Endothelial cell of umbilical vein (primary cell): ENCODE results near the gene XYLB. TPM values are rescaled to one million over a fixed set of nuclear protein-coding genes. Genes with fewer than 3 reads are reported as not detected.

Experiments
- BruUV-seq: library from RNA; stranded (reverse); fragments of 400-500 nt; replicated peaks from 2 replicates; lab custom pipeline; 2021; lab: Mats Ljungman, UMichigan
- CTCF ChIA-PET: fragments of 300-600, 350-600 bp; sonication (Branson Sonifier 250); formaldehyde crosslinking; loops from one replicate; lab custom pipeline; 2021; ENCODE audit warnings: antibody characterized with exemption, inconsistent platforms; lab: Charles Lee
- POLR2A ChIA-PET: fragments of 300-600, 350-600 bp; sonication (Branson Sonifier 250); formaldehyde crosslinking; loops from one replicate; lab custom pipeline; 2021; ENCODE audit warnings: antibody characterized with exemption, inconsistent platforms; lab: Charles Lee
- DNase-seq: peaks from one replicate; pipeline ENCODE4 v3.0.0-alpha.2; 2011; ENCODE audit warnings: low read depth, low spot score
- FAIRE-seq: peaks from 2 replicates; lab custom pipeline; 2011; peaks lifted over from hg19 to GRCh38; lab: Jason Lieb, UNC
- H2AFZ ChIP-seq: 2 replicates; pipeline ENCODE4 v1.6.0; 2012; ENCODE audit warnings: low read depth, low read length, control low read depth, inconsistent platforms
- H3K27ac ChIP-seq: 2 replicates; pipeline ENCODE4 v1.5.1; 2011; ENCODE audit warnings: low read depth, mild to moderate bottlenecking, control low read depth, low read length, moderate library complexity; ENCODE audit not compliant: insufficient read depth
- H3K27me3 ChIP-seq, 2 experiments: 2 replicates each; pipeline versions ENCODE4 v1.6.0 to v1.6.1; 2011; ENCODE audit warnings: low read length in 2 of 2, mixed read lengths in 1 of 2; ENCODE audit not compliant: control insufficient read depth in 2 of 2, insufficient read depth in 2 of 2
- H3K36me3 ChIP-seq, 2 experiments: 2 replicates in 1 of 2; 3 replicates in 1 of 2; pipeline ENCODE4 v1.5.1; 2011; ENCODE audit warnings: low read length in 2 of 2, mild to moderate bottlenecking in 1 of 2, moderate library complexity in 1 of 2; ENCODE audit not compliant: control insufficient read depth in 2 of 2, insufficient read depth in 2 of 2; ENCODE audit errors: extremely low read depth in 1 of 2
- H3K4me1 ChIP-seq: 3 replicates; pipeline ENCODE4 v1.5.1; 2011; ENCODE audit warnings: mild to moderate bottlenecking, low read length; ENCODE audit not compliant: control insufficient read depth, insufficient read depth; ENCODE audit errors: extremely low read depth
- H3K4me2 ChIP-seq: 2 replicates; pipeline ENCODE4 v1.6.1; 2011; ENCODE audit warnings: low read length, control low read depth, mixed read lengths; ENCODE audit not compliant: insufficient read depth
- H3K4me3 ChIP-seq, 3 experiments: fragments of 200-600 bp in 1 of 3; sonication (generic), shearing (Covaris generic) in 1 of 3; replicated peaks in 1 of 3; 2 replicates each; pipeline ENCODE4 v1.5.1; 2011 to 2016; ENCODE audit warnings: control low read depth in 3 of 3, low read length in 3 of 3, mild to moderate bottlenecking in 2 of 3, inconsistent platforms in 1 of 3, low read depth in 1 of 3, moderate library complexity in 1 of 3; ENCODE audit not compliant: insufficient read depth in 1 of 3
- H3K79me2 ChIP-seq: 2 replicates; pipeline ENCODE4 v1.6.0; 2012; ENCODE audit warnings: low read length, inconsistent platforms; ENCODE audit not compliant: control insufficient read depth, insufficient read depth
- H3K9ac ChIP-seq: replicated peaks from 2 replicates; pipeline ENCODE3; 2011; ENCODE audit warnings: low read length, control low read depth; ENCODE audit not compliant: insufficient read depth; ENCODE audit errors: extremely low read depth
- H3K9me1 ChIP-seq: replicated peaks from 3 replicates; pipeline ENCODE4 v1.6.0; 2011; ENCODE audit warnings: mild to moderate bottlenecking, low read length; ENCODE audit not compliant: control insufficient read depth, insufficient read depth; ENCODE audit errors: extremely low read depth
- H3K9me3 ChIP-seq: replicated peaks from 2 replicates; pipeline ENCODE4 v1.5.1; 2012; ENCODE audit warnings: low read length, inconsistent platforms; ENCODE audit not compliant: control insufficient read depth, insufficient read depth
- H4K20me1 ChIP-seq: replicated peaks from 2 replicates; pipeline ENCODE3; 2011; ENCODE audit warnings: mild to moderate bottlenecking, low read length; ENCODE audit not compliant: control insufficient read depth, insufficient read depth; ENCODE audit errors: extremely low read depth
- EZH2 ChIP-seq: IDR thresholded peaks from 2 replicates; pipeline ENCODE4 v1.6.1; 2012; ENCODE audit warnings: borderline replicate concordance, low read depth, mild to moderate bottlenecking, moderate library complexity, low read length, inconsistent platforms; ENCODE audit not compliant: severe bottlenecking
- FOS ChIP-seq: IDR thresholded peaks from 2 replicates; pipeline ENCODE4 v1.6.1; 2011; ENCODE audit warnings: mild to moderate bottlenecking, low read length, moderate library complexity, borderline replicate concordance; ENCODE audit not compliant: insufficient read depth
- GATA2 ChIP-seq: IDR thresholded peaks from 2 replicates; pipeline ENCODE4 v1.7.0; 2011; ENCODE audit warnings: low read depth, mild to moderate bottlenecking, moderate library complexity, mixed read lengths, low read length; ENCODE audit not compliant: insufficient read length, insufficient read depth
- JUN ChIP-seq: IDR thresholded peaks from 2 replicates; pipeline ENCODE4 v1.6.1; 2011; ENCODE audit warnings: borderline replicate concordance, low read depth; ENCODE audit not compliant: insufficient read length, insufficient read depth
- MYC ChIP-seq: IDR thresholded peaks from one replicate; pipeline ENCODE4 v1.6.1; 2011; ENCODE audit warnings: mild to moderate bottlenecking, low read depth, low read length
- POLR2A ChIP-seq: IDR thresholded peaks from 2 replicates; pipeline ENCODE4 v1.6.1; 2012; ENCODE audit warnings: low read depth, mild to moderate bottlenecking, control low read depth, low read length
- POLR2AphosphoS5 ChIP-seq: IDR thresholded peaks from 2 replicates; pipeline ENCODE4 v1.6.1; 2012; ENCODE audit warnings: low read depth, mild to moderate bottlenecking, control low read depth, low read length, moderate library complexity; ENCODE audit not compliant: insufficient read depth
- dilution Hi-C: fragments of 300-500 bp; cut with MboI; formaldehyde crosslinking; loops from one replicate; pipeline ENCODE4 v1.15.0; 2019; ENCODE audit warnings: low sequenced_read_pairs; ENCODE audit not compliant: extremely low pct_ligation_motif_present
- intact Hi-C: fragments of 100-400 bp; cut with micrococcal nuclease; formaldehyde crosslinking; loops from one replicate; pipeline ENCODE4 v1.10.0; 2022
- polyA plus RNA-seq, 4 experiments: library from polyadenylated mRNA; depleted of rRNA in 3 of 4; stranded (reverse) in 3 of 4; unstranded in 1 of 4; fragments of >200 nt; gene quantifications; 2 replicates each; pipeline versions ENCODE4 v1.2.1 to v1.2.3, GENCODE V29; 2011 to 2012; ENCODE audit warnings: missing spikeins in 1 of 4
- total RNA-seq: library from RNA; stranded (reverse); gene quantifications from 2 replicates; pipeline ENCODE4 v1.2.3, GENCODE V29; 2021
- TF ChIP-seq, protein P1 (sequence below), 2 donors: IDR thresholded peaks; 1 replicate in 1 of 2; 2 replicates in 1 of 2; pipeline ENCODE4 v1.5.1; 2011; ENCODE audit warnings: low read length in 2 of 2, mild to moderate bottlenecking in 2 of 2, moderate library complexity in 2 of 2, control low read depth in 1 of 2, inconsistent platforms in 1 of 2, low read depth in 1 of 2; ENCODE audit not compliant: insufficient read depth in 1 of 2; ENCODE audit errors: extremely low read depth in 1 of 2
- TF ChIP-seq, protein P2 (sequence below): IDR thresholded peaks from 2 replicates; pipeline ENCODE4 v1.6.1; 2011; ENCODE audit not compliant: insufficient read depth, insufficient read length

The XYLB gene
- total and polyA plus RNA-seq, 2 donors (not counting 3 experiments of a cell fraction or from before 2014, with no cell fraction given), result 3.7 to 4.3 TPM

DNA sequence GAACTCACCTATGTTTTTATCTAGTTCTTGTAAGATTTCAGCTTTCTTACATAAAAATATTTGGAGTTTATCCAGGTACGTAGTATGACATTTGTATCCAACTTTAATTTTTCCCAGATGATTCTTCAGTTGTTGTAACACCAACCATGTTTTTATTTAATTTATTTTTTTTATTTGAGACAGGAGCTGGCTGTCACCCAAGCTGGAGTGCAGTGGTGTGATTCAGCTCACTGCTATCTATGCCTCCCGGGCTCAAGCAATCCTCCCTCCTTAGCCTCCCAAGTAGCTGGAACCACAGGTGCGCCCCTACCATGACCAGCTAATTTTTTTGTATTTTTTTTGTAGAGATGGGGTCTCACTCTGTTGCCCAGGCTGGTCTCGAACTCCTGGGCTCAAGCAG, 6.6 kb downstream of the XYLB start:
- intact Hi-C loops, result no loop called here
- H3K27ac ChIP-seq, result no peak overlapping the region
- DNase-seq, result no peak
- H3K79me2 ChIP-seq, result no peaks in the 10 kb centered on the region
- H3K4me1 ChIP-seq, result no peaks in the 10 kb centered on the region
- H3K4me3 ChIP-seq, result no peak overlapping the region
- H3K9me1 ChIP-seq, result no peaks in the 10 kb centered on the region
- ChIA-PET POLR2A (no interaction called here), CTCF (interaction anchor here (1.0 kb wide), 1 partner anchor 12 kb away, joined by 3 read pairs; no protein-coding TSS in a partner anchor)
- H3K27me3 ChIP-seq, result no peaks in the 10 kb centered on the region
- H3K9ac ChIP-seq, result no peak overlapping the region
- no peaks in the 10 kb centered on the region for H3K36me3 ChIP-seq
- no TSS peak for BruUV-seq
- H3K9me3 ChIP-seq, result no peaks in the 10 kb centered on the region
- no peaks in the 10 kb centered on the region for H4K20me1 ChIP-seq
- no peak overlapping the region for H3K4me2 ChIP-seq
- H2AFZ ChIP-seq, result no peak overlapping the region
- dilution Hi-C loops, result no loop called here
- FAIRE-seq, result no peak
- no peak for TF ChIP-seq POLR2A
- TF ChIP-seq, protein P1, sequence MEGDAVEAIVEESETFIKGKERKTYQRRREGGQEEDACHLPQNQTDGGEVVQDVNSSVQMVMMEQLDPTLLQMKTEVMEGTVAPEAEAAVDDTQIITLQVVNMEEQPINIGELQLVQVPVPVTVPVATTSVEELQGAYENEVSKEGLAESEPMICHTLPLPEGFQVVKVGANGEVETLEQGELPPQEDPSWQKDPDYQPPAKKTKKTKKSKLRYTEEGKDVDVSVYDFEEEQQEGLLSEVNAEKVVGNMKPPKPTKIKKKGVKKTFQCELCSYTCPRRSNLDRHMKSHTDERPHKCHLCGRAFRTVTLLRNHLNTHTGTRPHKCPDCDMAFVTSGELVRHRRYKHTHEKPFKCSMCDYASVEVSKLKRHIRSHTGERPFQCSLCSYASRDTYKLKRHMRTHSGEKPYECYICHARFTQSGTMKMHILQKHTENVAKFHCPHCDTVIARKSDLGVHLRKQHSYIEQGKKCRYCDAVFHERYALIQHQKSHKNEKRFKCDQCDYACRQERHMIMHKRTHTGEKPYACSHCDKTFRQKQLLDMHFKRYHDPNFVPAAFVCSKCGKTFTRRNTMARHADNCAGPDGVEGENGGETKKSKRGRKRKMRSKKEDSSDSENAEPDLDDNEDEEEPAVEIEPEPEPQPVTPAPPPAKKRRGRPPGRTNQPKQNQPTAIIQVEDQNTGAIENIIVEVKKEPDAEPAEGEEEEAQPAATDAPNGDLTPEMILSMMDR (IDR thresholded peaks at IDR 0.05; ENCODE audit: extremely low read depth in 1 of 2, insufficient read depth in 1 of 2, low read depth in 1 of 2, low read length in 2 of 2), result no peak
- TF ChIP-seq, protein P2, sequence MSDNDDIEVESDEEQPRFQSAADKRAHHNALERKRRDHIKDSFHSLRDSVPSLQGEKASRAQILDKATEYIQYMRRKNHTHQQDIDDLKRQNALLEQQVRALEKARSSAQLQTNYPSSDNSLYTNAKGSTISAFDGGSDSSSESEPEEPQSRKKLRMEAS, result no peak
- TF ChIP-seq EZH2, result no peak
- TF ChIP-seq FOS, result no peak
- TF ChIP-seq POLR2AphosphoS5, result no peak
- no peak for TF ChIP-seq MYC
- TF ChIP-seq JUN, result no peak
- no peak for TF ChIP-seq GATA2
